ENCODE data around the gene ADCY10. TPM values are rescaled to one million over a fixed set of nuclear protein-coding genes. Genes with fewer than 3 reads are reported as not detected.

The ADCY10 gene
- total RNA-seq, 1 donor from 2014 or later = not detected

DNA sequence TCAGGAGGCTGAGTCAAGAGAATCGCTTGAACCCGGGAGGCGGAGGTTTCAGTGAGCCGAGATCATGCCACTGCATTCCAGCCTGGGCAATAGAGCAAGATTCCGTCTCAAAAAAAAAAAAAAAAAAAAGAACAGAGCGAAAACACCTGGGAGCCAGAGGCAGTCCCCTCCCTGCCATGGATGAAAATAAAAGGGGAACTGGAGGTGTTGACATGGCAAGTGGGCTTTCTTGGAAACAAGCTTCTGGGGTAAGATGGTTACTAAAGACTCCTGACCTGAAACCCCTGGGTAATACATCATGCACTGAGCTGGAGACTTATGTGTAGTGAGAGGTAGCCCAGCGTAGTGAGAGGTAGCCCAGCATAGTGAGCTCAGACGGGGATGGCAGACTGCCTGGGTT is 31.6 kb downstream of the ADCY10 start:
- TF ChIP-seq, protein P1, sequence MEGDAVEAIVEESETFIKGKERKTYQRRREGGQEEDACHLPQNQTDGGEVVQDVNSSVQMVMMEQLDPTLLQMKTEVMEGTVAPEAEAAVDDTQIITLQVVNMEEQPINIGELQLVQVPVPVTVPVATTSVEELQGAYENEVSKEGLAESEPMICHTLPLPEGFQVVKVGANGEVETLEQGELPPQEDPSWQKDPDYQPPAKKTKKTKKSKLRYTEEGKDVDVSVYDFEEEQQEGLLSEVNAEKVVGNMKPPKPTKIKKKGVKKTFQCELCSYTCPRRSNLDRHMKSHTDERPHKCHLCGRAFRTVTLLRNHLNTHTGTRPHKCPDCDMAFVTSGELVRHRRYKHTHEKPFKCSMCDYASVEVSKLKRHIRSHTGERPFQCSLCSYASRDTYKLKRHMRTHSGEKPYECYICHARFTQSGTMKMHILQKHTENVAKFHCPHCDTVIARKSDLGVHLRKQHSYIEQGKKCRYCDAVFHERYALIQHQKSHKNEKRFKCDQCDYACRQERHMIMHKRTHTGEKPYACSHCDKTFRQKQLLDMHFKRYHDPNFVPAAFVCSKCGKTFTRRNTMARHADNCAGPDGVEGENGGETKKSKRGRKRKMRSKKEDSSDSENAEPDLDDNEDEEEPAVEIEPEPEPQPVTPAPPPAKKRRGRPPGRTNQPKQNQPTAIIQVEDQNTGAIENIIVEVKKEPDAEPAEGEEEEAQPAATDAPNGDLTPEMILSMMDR (conservative IDR thresholded peaks at IDR 0.05; ENCODE audit: low read depth, low read length) = no peak
- DNase-seq (ENCODE audit: low read depth) = no peak

DNA sequence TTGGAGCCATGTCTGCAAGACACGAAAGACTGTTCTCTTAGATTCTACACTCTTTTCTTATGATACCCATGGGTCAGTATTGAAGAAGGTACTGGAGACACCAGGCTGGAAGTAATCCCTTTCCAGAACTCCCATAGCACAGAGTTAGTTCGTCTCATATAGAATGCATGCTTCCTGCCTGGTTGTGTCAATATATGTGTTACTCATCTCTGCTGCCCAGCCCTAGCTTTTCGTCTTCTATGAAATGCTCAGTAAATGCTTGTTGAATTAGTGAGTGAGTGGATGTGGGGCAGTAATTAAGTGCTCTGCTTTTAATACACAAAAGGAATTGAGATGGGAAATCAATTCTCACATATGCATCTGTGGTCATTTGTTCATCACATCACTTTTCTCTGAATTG is 32.1 kb downstream of the ADCY10 start:
- no peak overlapping the region for H3K4me3 ChIP-seq (ENCODE audit: low read depth, low read length)
- TF ChIP-seq, protein P1 (conservative IDR thresholded peaks at IDR 0.05; ENCODE audit: low read depth, low read length) = no peak
- no peak for DNase-seq (ENCODE audit: low read depth)

More for the DNA sequence above, 31.6 kb downstream of the ADCY10 start:
- no peak overlapping the region for H3K4me3 ChIP-seq (ENCODE audit: low read depth, low read length)

DNA sequence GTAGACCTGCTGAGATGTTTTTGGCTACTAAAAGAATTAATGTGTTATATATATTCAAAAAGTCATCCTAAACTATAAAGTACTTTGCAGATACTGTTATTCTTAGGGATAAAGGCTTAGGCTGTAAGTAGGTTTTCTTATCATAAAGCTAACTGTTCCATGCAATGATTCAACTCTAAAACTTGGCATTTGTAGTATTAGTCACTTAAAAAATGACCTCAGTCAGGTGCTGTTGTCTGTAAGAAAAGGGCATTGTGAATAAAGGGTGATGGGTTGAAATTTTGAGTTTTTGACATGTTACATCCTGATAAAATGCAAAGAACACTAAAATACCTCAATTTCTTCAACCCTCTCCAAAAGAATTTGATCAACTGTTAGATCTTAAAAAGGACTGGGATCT is 32.9 kb downstream of the ADCY10 start:
- TF ChIP-seq, protein P1 (conservative IDR thresholded peaks at IDR 0.05; ENCODE audit: low read depth, low read length) = no peak
- no peak for DNase-seq (ENCODE audit: low read depth)
- H3K4me3 ChIP-seq (ENCODE audit: low read depth, low read length) = no peak overlapping the region

DNA sequence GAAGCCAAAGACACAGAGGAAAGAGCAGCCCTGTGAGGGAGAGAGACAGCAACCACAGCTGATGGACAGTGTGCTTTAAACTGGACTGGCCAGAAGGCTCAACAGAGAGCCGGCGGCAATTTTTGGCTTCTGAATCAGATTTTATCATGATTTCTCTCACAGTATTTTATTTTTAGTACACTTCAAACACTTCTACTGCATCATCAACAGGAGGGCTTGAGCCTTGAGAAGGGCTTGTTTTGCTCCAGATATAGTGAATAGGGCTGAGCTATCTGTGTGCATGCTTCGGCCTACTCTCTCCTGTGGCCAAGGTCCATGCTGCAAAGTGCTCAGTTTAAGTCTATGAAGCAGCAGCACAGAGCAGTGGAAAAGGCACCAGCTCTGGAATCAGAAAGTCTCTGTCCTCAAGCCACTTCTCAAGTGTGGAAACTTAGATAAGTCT is 33.3 kb downstream of the ADCY10 start:
- no peak overlapping the region for H3K4me3 ChIP-seq (ENCODE audit: low read depth, low read length)
- TF ChIP-seq, protein P1 (conservative IDR thresholded peaks at IDR 0.05; ENCODE audit: low read depth, low read length) = no peak
- no peak for DNase-seq (ENCODE audit: low read depth)

DNA sequence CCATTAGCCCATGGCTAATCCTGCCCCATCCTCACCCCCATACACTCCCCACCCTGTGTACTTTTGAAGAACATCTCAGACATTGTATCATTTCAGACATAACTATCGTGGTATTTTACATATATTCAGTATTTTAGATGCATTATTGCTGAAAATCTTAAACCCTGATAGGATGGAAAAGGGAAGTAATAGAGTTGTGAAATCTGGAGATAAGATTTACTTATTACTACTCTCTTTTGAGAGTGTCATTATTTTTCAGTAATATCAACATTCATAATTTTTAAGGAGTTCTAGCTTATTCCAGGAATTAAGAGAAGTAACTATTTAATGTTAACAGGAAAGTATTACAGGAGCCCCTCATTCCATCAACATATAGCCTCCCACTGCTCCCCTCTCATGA is 34.4 kb downstream of the ADCY10 start:
- no peak for DNase-seq (ENCODE audit: low read depth)
- TF ChIP-seq, protein P1 (conservative IDR thresholded peaks at IDR 0.05; ENCODE audit: low read depth, low read length) = no peak
- no peak overlapping the region for H3K4me3 ChIP-seq (ENCODE audit: low read depth, low read length)

DNA sequence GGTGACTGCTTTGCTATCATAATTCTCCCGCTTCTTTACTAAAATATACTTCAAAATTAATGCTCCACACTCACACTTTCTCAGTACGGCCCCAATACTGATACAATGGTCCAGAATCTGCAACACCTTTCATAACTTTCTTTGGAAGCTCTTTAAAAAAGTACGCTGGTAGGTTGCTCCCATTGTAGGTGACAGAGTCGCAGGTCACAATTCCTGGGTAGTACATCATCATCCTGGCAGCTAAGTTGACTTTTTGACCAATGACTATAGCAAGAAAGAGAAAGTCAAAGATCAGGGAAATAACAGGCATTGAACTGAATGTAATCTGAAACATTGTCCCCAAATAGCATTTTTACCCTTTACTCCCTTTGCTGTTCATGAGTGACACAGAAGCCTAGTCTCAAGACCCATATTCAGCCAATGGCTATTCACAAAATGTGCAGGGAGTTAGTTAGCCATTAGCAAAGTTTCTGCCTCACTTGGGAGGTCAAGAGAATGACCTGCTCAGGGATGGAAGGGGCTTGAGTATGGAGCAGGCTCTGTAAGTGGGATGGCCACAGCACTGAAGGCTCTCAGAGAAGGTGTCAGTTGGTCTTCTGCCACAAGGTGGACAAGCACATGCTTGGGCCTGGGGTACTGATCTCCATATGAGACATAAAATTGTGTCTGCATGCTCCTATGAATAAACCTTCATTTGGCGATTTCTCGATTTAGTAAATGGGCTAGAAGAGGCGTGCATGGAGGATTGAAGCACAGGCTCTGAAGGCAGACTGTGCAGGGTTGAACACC is 35.4 kb downstream of the ADCY10 start:
- TF ChIP-seq, protein P1 (conservative IDR thresholded peaks at IDR 0.05; ENCODE audit: low read depth, low read length) = no peak
- DNase-seq (ENCODE audit: low read depth) = no peak
- H3K4me3 ChIP-seq (ENCODE audit: low read depth, low read length) = no peak overlapping the region

Data from epithelial cell of proximal tubule (primary cell).